ENCODE results near the gene WBP2.

Gene WBP2

GRCh38 chr17:75836605-75837004 lies 18.5 kb downstream of the WBP2 start:
- H3K4me3 ChIP-seq (ENCODE audit: low read depth, low read length), result no peak overlapping the region
- ChIA-PET CTCF (interaction anchor here (0.8 to 7.5 kb wide), 5 partner anchors 10 to 87 kb away, joined by 3 to 52 read pairs (median 4); partner anchors contain the start of genes GALK1, UNC13D and WBP2), POLR2A (interaction anchor here (0.8 kb wide), 1 partner anchor 62 kb away, joined by 3 read pairs; no protein-coding TSS in a partner anchor)
- TF ChIP-seq CTCF (IDR thresholded peaks at IDR 0.05; ENCODE audit: insufficient read depth, low read length, missing control alignments), result no peak
- no peak for DNase-seq (ENCODE audit: low read depth, low spot score)

- no peak overlapping the region for H3K4me3 ChIP-seq (ENCODE audit: low read depth, low read length)
- TF ChIP-seq CTCF (IDR thresholded peaks at IDR 0.05; ENCODE audit: insufficient read depth, low read length, missing control alignments), result no peak
- no peak for DNase-seq (ENCODE audit: low read depth, low spot score)
- CTCF ChIA-PET, result interaction anchor here (5.2 to 7.5 kb wide), 2 partner anchors 9 to 11 kb away, joined by 22 to 52 read pairs; partner anchors contain the start of gene UNC13D
- POLR2A ChIA-PET, result no interaction called here
Observed at GRCh38 chr17:75835654-75835987, 19.5 kb downstream of the WBP2 start.

- no peak for TF ChIP-seq CTCF (IDR thresholded peaks at IDR 0.05; ENCODE audit: insufficient read depth, low read length, missing control alignments)
- DNase-seq (ENCODE audit: low read depth, low spot score), result no peak
- no peak overlapping the region for H3K4me3 ChIP-seq (ENCODE audit: low read depth, low read length)
- CTCF ChIA-PET, result interaction anchor here (1.2 to 7.5 kb wide), 3 partner anchors 8 to 52 kb away, joined by 3 to 52 read pairs (median 22); partner anchors contain the start of gene UNC13D
- POLR2A ChIA-PET, result no interaction called here
Observed at GRCh38 chr17:75834928-75835653, 20.0 kb downstream of the WBP2 start.

- no peak overlapping the region for H3K4me3 ChIP-seq (ENCODE audit: low read depth, low read length)
- no peak for DNase-seq (ENCODE audit: low read depth, low spot score)
- TF ChIP-seq CTCF (IDR thresholded peaks at IDR 0.05; ENCODE audit: insufficient read depth, low read length, missing control alignments), result no peak
- CTCF ChIA-PET, result interaction anchor here (1.2 to 7.5 kb wide), 3 partner anchors 8 to 51 kb away, joined by 3 to 52 read pairs (median 22); partner anchors contain the start of gene UNC13D
- POLR2A ChIA-PET, result no interaction called here
Observed at GRCh38 chr17:75834279-75834920, 20.7 kb downstream of the WBP2 start.

GRCh38 chr17:75832652-75833400 lies 22.3 kb downstream of the WBP2 start:
- DNase-seq (ENCODE audit: low read depth, low spot score), result no peak
- POLR2A ChIA-PET, result interaction anchor here (0.6 to 1.4 kb wide), 2 partner anchors 31 to 53 kb away, joined by 3 to 4 read pairs; no protein-coding TSS in a partner anchor

More at GRCh38 chr17:75832652-75833400, 22.3 kb downstream of the WBP2 start:
- no peak for TF ChIP-seq CTCF (IDR thresholded peaks at IDR 0.05; ENCODE audit: insufficient read depth, low read length, missing control alignments)
- H3K4me3 ChIP-seq (ENCODE audit: low read depth, low read length), result no peak overlapping the region
- CTCF ChIA-PET, result interaction anchor here (0.7 to 7.5 kb wide), 5 partner anchors 6 to 69 kb away, joined by 3 to 52 read pairs (median 3); partner anchors contain the start of genes UNC13D and WBP2

Data from AG04449 (cell line).